A549 treated with Hydrocortisone at 1 μM for 4 hours (cell line): Measurements from ENCODE around the gene IL1RL1. TPM values are rescaled to one million over a fixed set of nuclear protein-coding genes. Genes with fewer than 3 reads are reported as not detected.

Experiments
- total RNA-seq: library from RNA; stranded (reverse); fragments of 200-300 nt; extraction: Qiagen RNA extraction; gene quantifications from 5 replicates; pipeline ENCODE4 v1.2.3, GENCODE V29; 2022

The IL1RL1 gene
- 0.64 to 1.4 TPM (median 1.0 TPM) in 5 replicates for total RNA-seq

DNA sequence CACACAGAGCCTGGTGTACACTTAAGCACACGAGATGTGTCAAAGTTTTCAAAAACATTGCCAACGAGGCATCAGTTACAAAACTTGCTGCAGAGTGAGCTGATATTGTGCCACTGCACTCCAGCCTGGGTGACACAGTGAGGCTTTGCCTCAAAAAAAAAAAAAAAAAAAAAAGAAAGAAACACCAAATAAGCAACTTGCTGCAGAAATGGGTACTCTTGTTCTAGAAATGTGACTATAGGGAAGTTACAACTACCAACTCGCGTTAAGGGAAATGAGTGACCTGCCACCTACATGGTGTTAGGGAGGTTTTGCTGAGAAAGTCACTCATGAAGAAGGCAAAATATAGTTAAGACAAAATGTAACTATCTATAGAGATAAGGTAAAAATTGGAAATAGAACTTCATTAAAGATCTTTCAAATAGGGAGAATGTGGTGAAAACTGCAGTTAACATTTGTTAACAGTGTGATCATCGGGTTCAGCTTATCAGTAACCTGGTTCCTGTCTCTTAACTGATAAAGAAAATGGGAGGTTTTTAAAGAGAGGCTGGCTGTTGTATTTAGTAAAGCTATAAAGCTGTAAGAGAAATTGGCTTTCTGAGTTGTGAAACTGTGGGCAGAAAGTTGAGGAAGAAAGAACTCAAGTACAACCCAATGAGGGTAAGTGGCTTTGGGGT lies at the start of gene IL1RL1:
Gene IL1RL1 (plus strand): TSS at position 600 of the 677 bp plus-strand sequence. CDS start 26,702 bp downstream, outside the sequence.

DNA sequence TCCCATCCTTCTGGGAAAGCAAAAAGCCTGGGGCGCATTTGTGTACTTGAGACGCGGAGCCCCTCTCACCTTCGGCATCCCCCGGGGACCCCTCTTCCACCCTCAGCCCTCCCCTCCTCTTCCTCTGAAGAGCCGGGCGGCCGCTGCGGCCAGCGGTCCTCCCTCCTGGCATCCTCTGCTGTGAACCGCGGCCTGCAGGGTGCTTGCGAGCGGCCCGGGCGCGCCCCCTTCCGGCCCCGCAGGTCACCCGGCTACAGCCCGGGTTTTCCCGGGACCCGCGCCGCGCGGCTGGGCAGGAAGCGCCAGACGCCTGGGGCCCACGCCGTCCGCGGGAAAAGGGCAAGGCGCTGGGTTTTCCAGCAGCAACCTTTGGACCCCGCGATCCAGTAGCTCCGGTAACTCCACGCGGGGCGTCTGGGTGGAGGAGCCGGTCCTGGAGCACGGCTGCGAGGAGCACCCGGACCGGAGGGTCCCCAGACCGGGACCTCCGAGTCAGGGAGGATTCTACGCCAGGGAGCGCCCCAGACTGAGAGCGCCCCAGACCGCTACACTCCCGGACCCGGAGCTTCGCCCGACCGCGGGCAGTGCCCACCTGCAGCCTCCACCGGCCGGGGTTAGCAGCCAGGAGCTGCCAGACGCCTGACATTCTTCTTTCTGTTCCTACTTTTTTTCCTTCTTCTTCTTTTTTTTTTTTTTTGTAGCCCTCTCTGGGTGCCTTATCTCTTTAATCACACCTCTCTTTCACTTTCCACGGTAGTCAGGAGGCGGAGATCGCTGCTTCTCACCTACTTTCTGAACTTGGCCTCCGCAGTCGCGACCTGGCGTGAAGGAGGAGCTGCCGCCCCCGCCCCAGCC lies 44.4 kb downstream of the IL1RL1 start, which contains the start of gene IL18R1:
Gene IL18R1 (plus strand): TSS at position 271 of the 855 bp plus-strand sequence. CDS start 6,865 bp downstream, outside the sequence.

Other genes starting within 250 kb of the IL1RL1 start
- 35.7 to 54.7 TPM (median 43.7 TPM) in 5 replicates for gene IL1R1, start 168.8 kb upstream of the IL1RL1 start, total RNA-seq
- gene IL1RL2, start 124.5 kb upstream of the IL1RL1 start, total RNA-seq = 0.02 TPM in 1 of 5 replicates, not detected in the others
- gene IL18R1, start 44.2 kb downstream of the IL1RL1 start, total RNA-seq = 1.0 to 1.4 TPM (median 1.2 TPM) in 5 replicates
- 0.03 to 0.09 TPM (median 0.06 TPM) in 4 of 5 replicates, not detected in the other for gene IL18RAP, start 111.6 kb downstream of the IL1RL1 start, total RNA-seq
- not detected in 5 replicates for gene SLC9A4, start 161.7 kb downstream of the IL1RL1 start, total RNA-seq